C4-2B (cell line): ENCODE measurements around the gene SMIM35.

Experiments used
- ZFX ChIP-seq: fragments of 450-650 bp; IDR thresholded peaks from 2 replicates; pipeline ENCODE4 v1.6.1; 2017
- TF ChIP-seq, protein P1 (sequence below): fragments of 450-650 bp; conservative IDR thresholded peaks from 2 replicates; pipeline ENCODE4 v1.5.1; 2017; ENCODE audit warnings: mild to moderate bottlenecking

DNA sequence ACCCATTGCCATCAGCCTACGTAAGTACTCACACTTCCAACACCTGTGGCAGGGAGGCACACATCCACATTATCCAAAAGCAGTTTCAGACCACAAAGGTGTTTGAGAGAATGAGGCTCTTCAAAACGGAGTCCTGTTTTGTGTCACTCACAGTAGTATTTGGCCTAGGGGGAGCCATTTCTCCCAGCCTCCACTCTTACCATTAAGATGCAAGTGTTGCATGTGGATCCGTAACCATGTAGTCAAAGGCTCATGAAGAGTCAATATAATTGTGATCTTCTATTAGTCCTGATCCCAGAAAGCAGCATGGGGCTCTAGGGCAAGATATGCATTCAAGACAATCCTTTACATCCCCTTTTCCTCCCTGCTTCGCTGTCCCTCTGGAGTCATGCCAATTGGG is 59.1 kb downstream of the SMIM35 start:
- TF ChIP-seq, protein P1, sequence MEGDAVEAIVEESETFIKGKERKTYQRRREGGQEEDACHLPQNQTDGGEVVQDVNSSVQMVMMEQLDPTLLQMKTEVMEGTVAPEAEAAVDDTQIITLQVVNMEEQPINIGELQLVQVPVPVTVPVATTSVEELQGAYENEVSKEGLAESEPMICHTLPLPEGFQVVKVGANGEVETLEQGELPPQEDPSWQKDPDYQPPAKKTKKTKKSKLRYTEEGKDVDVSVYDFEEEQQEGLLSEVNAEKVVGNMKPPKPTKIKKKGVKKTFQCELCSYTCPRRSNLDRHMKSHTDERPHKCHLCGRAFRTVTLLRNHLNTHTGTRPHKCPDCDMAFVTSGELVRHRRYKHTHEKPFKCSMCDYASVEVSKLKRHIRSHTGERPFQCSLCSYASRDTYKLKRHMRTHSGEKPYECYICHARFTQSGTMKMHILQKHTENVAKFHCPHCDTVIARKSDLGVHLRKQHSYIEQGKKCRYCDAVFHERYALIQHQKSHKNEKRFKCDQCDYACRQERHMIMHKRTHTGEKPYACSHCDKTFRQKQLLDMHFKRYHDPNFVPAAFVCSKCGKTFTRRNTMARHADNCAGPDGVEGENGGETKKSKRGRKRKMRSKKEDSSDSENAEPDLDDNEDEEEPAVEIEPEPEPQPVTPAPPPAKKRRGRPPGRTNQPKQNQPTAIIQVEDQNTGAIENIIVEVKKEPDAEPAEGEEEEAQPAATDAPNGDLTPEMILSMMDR, result no peak
- no peak for TF ChIP-seq ZFX
